ENCODE data around the gene FTH1. TPM values are rescaled to one million over a fixed set of nuclear protein-coding genes. Genes with fewer than 3 reads are reported as not detected.

The FTH1 gene
- total RNA-seq, 1 donor = 1,813 TPM

DNA sequence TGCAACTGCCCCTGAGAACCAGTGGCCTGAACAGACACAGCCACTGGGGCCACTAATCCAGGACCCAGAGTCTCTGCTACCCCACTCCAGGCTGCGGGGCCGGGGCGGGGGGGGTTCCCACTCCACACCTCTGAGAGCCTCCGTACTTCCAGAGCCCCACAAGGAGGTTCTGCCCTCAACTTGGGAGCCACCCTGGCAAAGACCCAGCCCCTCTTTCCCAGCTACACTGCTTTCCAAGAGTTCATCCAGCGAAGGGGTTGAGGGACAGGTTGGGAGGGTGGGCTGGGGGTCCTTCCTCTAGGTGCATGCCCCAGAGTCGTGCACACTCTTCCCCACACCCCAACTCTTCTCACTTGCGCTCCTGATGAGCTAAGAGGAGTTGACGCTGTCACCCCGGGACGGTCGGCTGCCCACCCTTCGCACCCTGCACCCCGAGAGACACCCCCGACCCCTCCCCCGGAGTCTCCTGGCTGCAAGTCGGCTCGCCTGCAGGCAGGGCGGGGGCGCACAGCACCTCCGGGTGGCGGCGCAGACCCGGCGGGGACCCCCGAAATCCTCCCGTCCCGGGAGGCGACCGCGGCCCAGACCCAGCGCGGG is 50.6 kb downstream of the FTH1 start:
- H3K4me3 ChIP-seq (ENCODE audit: low read depth, low read length) = peak overlapping the region; percentile 76
- TF ChIP-seq CTCF (IDR thresholded peaks at IDR 0.05; ENCODE audit: insufficient read depth, low read length) = no peak
- DNase-seq (ENCODE audit: low read depth) = no peak

DNA sequence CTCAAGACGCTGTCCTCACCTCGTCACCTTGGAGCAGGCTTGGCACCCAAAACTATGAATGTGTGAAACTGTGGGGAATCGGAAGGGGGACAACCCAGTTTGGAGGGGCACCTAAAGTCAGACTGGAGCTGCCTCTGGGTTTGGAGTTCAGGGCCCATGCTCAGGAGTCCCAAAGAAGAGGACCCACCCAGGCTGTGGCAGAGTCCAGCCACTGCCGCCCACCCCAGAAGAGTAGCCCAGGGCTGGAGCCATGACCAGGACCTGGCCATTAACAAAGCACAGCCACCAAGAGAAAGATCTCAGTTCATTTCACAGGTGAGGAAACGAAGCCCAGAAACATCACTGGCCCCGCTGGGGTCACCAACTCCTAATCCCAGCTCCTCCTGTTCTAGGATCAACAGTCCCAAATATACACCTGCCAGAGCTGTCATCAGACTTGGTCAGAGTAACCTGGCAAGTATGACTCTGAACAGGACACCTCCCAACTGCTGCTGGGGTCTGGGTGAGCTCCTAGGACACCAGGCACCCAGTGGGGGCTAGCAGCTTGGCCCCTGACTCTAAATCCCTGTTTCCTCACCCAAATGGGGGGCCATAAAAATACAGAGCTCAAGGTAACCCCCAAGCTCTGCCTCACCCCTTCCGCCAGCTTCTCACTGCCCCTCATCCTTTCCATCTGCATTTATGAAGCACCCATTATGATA is 52.8 kb downstream of the FTH1 start:
- H3K4me3 ChIP-seq (ENCODE audit: low read depth, low read length) = peak overlapping the region; percentile 9
- no peak for TF ChIP-seq CTCF (IDR thresholded peaks at IDR 0.05; ENCODE audit: insufficient read depth, low read length)
- DNase-seq (ENCODE audit: low read depth) = no peak

Small RNA genes within 50 kb of the gene (small RNA-seq; reads per million reads assigned to genes)
- not detected for gene RNU6-1243P

Other genes starting within 250 kb of the FTH1 start
- gene MYRF, start 215.0 kb downstream of the FTH1 start, total RNA-seq (ENCODE audit: low replicate concordance) = 0.16 and 0.18 TPM in 2 replicates
- 14.1 and 98.1 TPM in 2 replicates for gene TMEM258, start 175.0 kb downstream of the FTH1 start, total RNA-seq (ENCODE audit: low replicate concordance)
- gene FEN1, start 174.7 kb downstream of the FTH1 start, total RNA-seq (ENCODE audit: low replicate concordance) = 12.3 and 43.3 TPM in 2 replicates
- 48.8 and 74.1 TPM in 2 replicates for gene FADS1, start 150.6 kb downstream of the FTH1 start, total RNA-seq (ENCODE audit: low replicate concordance)
- 125 and 143 TPM in 2 replicates for gene FADS2, start 139.3 kb downstream of the FTH1 start, total RNA-seq (ENCODE audit: low replicate concordance)
- 22.1 and 35.9 TPM in 2 replicates for gene FADS3, start 76.1 kb downstream of the FTH1 start, total RNA-seq (ENCODE audit: low replicate concordance)
- 17.1 and 50.7 TPM in 2 replicates for gene RAB3IL1, start 50.1 kb downstream of the FTH1 start, total RNA-seq (ENCODE audit: low replicate concordance)
- gene BEST1, start 17.3 kb downstream of the FTH1 start, total RNA-seq (ENCODE audit: low replicate concordance) = 3.1 and 3.4 TPM in 2 replicates
- 3.2 and 47.5 TPM in 2 replicates for gene INCENP, start 156.4 kb upstream of the FTH1 start, total RNA-seq (ENCODE audit: low replicate concordance)
- gene SCGB1D1, start 222.6 kb upstream of the FTH1 start, total RNA-seq (ENCODE audit: low replicate concordance) = not detected in 2 replicates
- gene SCGB2A1, start 241.0 kb upstream of the FTH1 start, total RNA-seq (ENCODE audit: low replicate concordance) = not detected in 2 replicates

Data from fibroblast of the aortic adventitia (primary cell).